Esophagus squamous epithelium (tissue), 4 donors: Measurements from ENCODE around the gene GDF11.

Experiments
- POLR2A ChIP-seq, 4 donors: fragments of 450-650 bp; IDR thresholded peaks; one replicate each; pipeline ENCODE4 v1.6.1; 2017; ENCODE audit warnings: antibody characterized with exemption in 4 of 4, mild to moderate bottlenecking in 4 of 4, moderate library complexity in 3 of 4
- TF ChIP-seq, protein P1 (sequence below), 6 experiments: fragments of 450-650 bp in 4 of 6; fragments of 200-600 bp in 2 of 6; sonication (generic) in 2 of 6; IDR thresholded peaks; one replicate each; pipeline ENCODE4 v1.5.1; 2016 to 2019; ENCODE audit warnings: antibody characterized with exemption in 6 of 6, mild to moderate bottlenecking in 4 of 6, moderate library complexity in 4 of 6

DNA sequence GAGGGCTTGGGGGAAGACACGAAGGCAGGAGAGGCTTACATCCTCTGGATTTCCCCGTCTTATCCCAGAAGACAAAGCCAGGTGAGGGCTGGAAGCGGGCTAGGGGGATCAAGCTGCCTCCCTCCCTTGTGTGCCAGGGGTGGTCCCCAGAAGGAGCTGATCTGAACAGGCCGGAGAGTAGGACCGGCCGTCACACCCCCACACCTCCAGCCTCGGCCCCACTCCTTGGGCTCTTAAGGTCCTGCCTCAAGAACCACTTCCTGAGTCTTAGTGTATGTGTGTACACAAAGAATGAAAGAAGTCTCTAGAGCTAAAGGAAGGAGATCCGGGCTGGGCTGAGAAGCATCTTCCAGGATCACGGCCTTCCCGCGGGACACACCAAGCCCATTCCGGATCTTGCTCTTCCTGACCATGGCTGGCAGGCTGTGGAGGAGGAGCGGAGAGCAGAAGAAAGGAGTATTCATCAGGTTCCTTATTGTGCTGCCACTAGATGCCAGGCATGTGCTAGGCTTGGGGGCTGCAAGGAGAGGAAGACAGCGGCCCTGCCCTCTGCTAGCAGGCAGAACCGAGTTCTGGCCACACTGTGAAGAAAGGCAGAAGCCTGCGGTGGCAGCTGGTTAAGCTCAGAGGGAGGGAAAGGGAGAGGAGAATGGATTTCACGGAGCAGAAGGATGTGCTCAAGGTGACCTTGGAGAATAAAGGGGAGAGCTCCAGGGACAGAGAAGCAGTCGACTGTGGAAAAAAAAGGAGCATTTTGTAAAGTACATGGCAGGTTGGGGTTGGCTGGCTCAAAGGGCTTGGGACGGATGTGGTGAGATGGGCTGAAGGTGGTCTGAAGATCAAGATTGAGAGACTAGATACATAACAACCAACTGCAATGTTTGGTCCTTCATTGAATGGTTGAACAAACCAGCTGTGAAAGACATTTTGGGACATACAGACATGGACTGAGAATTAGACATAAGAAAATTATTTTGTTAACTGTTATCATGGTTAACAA lies 12.8 kb upstream of the GDF11 start:
- TF ChIP-seq, protein P1, sequence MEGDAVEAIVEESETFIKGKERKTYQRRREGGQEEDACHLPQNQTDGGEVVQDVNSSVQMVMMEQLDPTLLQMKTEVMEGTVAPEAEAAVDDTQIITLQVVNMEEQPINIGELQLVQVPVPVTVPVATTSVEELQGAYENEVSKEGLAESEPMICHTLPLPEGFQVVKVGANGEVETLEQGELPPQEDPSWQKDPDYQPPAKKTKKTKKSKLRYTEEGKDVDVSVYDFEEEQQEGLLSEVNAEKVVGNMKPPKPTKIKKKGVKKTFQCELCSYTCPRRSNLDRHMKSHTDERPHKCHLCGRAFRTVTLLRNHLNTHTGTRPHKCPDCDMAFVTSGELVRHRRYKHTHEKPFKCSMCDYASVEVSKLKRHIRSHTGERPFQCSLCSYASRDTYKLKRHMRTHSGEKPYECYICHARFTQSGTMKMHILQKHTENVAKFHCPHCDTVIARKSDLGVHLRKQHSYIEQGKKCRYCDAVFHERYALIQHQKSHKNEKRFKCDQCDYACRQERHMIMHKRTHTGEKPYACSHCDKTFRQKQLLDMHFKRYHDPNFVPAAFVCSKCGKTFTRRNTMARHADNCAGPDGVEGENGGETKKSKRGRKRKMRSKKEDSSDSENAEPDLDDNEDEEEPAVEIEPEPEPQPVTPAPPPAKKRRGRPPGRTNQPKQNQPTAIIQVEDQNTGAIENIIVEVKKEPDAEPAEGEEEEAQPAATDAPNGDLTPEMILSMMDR (IDR thresholded peaks at IDR 0.05) = no peak
- TF ChIP-seq POLR2A (IDR thresholded peaks at IDR 0.05) = peak in 1 of 4 donors; percentile 28
